ENCODE measurements around the gene EIF2AK3.

DNA sequence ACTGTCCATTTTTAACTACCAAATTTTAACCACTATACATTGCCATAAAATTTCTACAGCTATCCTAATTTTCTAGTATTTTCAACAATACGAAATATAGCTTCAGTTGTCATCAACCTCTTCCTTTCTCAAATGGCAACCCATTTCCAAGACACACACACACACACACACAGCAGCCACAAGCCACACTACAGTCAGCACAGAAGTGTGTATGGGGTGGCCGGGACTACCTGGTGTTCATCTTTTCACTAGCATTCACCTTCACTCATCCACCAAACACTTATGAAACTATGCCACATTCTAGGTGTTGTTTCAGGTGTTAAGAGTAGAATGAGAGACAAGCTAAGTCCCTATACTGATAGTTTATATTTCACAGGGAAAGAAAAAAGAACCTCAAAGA, 62.9 kb downstream of the EIF2AK3 start:
- TF ChIP-seq EZH2phosphoT487 (IDR thresholded peaks at IDR 0.05; ENCODE audit: borderline replicate concordance, low read length): no peak
- TF ChIP-seq, protein P1, sequence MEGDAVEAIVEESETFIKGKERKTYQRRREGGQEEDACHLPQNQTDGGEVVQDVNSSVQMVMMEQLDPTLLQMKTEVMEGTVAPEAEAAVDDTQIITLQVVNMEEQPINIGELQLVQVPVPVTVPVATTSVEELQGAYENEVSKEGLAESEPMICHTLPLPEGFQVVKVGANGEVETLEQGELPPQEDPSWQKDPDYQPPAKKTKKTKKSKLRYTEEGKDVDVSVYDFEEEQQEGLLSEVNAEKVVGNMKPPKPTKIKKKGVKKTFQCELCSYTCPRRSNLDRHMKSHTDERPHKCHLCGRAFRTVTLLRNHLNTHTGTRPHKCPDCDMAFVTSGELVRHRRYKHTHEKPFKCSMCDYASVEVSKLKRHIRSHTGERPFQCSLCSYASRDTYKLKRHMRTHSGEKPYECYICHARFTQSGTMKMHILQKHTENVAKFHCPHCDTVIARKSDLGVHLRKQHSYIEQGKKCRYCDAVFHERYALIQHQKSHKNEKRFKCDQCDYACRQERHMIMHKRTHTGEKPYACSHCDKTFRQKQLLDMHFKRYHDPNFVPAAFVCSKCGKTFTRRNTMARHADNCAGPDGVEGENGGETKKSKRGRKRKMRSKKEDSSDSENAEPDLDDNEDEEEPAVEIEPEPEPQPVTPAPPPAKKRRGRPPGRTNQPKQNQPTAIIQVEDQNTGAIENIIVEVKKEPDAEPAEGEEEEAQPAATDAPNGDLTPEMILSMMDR (IDR thresholded peaks at IDR 0.05; ENCODE audit: low read depth, low read length, poor library complexity, severe bottlenecking): no peak

Measured in DOHH2 (cell line).